ENCODE data around the gene SNX3.
A peak's percentile ranks its signal among the peaks of the same experiment; 100 is the strongest.

GRCh38 chr6:108165714-108166663 is 94.9 kb downstream of the SNX3 start, which contains the start of gene NR2E1:
- TF ChIP-seq CTCF (IDR thresholded peaks at IDR 0.05) (no peak), EZH2 (IDR thresholded peaks at IDR 0.05; ENCODE audit: borderline replicate concordance, insufficient read depth, low read depth, low read length, poor library complexity, severe bottlenecking) (peak; percentile 63)

Data from B cell (primary cell).